K562 (cell line): ENCODE data around the gene CCT7. TPM values are rescaled to one million over a fixed set of nuclear protein-coding genes. Genes with fewer than 3 reads are reported as not detected.

Experiments used
- ATAC-seq: fragments of 200-7000 bp; cut with Tn5 transposase; 3 replicates; pipeline ENCODE4 v1.9.1; 2020; ENCODE audit warnings: moderate library complexity
- BruUV-seq: library from RNA; stranded (reverse); fragments of 400-500 nt; replicated peaks from 2 replicates; lab custom pipeline; 2021; lab: Mats Ljungman, UMichigan
- CTCF ChIA-PET: fragments of 300-600 bp; formaldehyde crosslinking; extraction: SDS; loops from one replicate; lab custom pipeline; 2021; ENCODE audit warnings: low intra/inter-chr PET ratio; lab: Yijun Ruan, JAX
- POLR2A ChIA-PET: fragments of 300-600, 350-650 bp; sonication (Branson Sonifier 250); formaldehyde crosslinking; extraction: SDS; loops from one replicate; lab custom pipeline; 2021; ENCODE audit warnings: antibody characterized with exemption, inconsistent platforms; lab: Yijun Ruan, JAX
- DNase-seq, 4 experiments: peaks; one replicate each; pipeline versions ENCODE4 v3.0.0 to v3.0.0-alpha.2; 2011 to 2018; ENCODE audit warnings: low spot score in 3 of 4, mixed read lengths in 3 of 4; ENCODE audit errors: extremely low read depth in 1 of 4
- FAIRE-seq: peaks from 2 replicates; lab custom pipeline; 2011; peaks lifted over from hg19 to GRCh38; lab: Jason Lieb, UNC
- H2AFZ ChIP-seq: 2 replicates; pipeline ENCODE4 v1.6.0; 2011; ENCODE audit warnings: low read depth, low read length, control low read depth, inconsistent platforms
- H3K27ac ChIP-seq: fragments of 200-600 bp; 3 replicates; pipeline ENCODE4 v1.8.0; 2011; ENCODE audit warnings: low read depth, mild to moderate bottlenecking, control low read depth, inconsistent platforms, low read length, moderate library complexity, mixed read lengths; ENCODE audit errors: extremely low read depth
- H3K27me3 ChIP-seq, 2 experiments: fragments of 300-600 bp in 1 of 2; 2 replicates in 1 of 2; 3 replicates in 1 of 2; pipeline versions ENCODE4 v1.6.0 to v1.8.0; 2011; ENCODE audit warnings: inconsistent platforms in 2 of 2, low read length in 2 of 2, mild to moderate bottlenecking in 1 of 2, mixed read lengths in 1 of 2, moderate library complexity in 1 of 2; ENCODE audit not compliant: control insufficient read depth in 2 of 2, insufficient read depth in 2 of 2
- H3K36me3 ChIP-seq: fragments of 300-600 bp; 3 replicates; pipeline ENCODE4 v1.8.0; 2011; ENCODE audit warnings: mild to moderate bottlenecking, low read length, inconsistent platforms; ENCODE audit not compliant: control insufficient read depth, insufficient read depth
- H3K4me1 ChIP-seq, 2 experiments: fragments of 200-600 bp in 1 of 2; replicated peaks in 1 of 2; 2 replicates in 1 of 2; 3 replicates in 1 of 2; pipeline versions ENCODE4 v1.5.1 to v1.8.0; 2011; ENCODE audit warnings: inconsistent platforms in 2 of 2, low read length in 2 of 2, mild to moderate bottlenecking in 1 of 2, mixed read lengths in 1 of 2, moderate library complexity in 1 of 2; ENCODE audit not compliant: control insufficient read depth in 2 of 2, insufficient read depth in 2 of 2
- H3K4me2 ChIP-seq: 2 replicates; pipeline ENCODE4 v1.6.1; 2011; ENCODE audit warnings: low read length, control low read depth, inconsistent platforms, mixed read lengths; ENCODE audit not compliant: insufficient read depth
- H3K4me3 ChIP-seq: fragments of 200-600 bp; sonication (generic), shearing (Covaris generic); 2 replicates; pipeline ENCODE4 v1.5.1; 2016; ENCODE audit warnings: control low read depth, inconsistent platforms
- H3K79me2 ChIP-seq: fragments of 200-600 bp; 3 replicates; pipeline ENCODE4 v1.8.0; 2011; ENCODE audit warnings: low read length, inconsistent platforms; ENCODE audit not compliant: control insufficient read depth, insufficient read depth
- H3K9ac ChIP-seq, 2 experiments: 2 replicates each; pipeline versions ENCODE4 v1.6.0 to v1.6.1; 2011; ENCODE audit warnings: low read depth in 2 of 2, low read length in 2 of 2, control low read depth in 1 of 2, inconsistent platforms in 1 of 2, mild to moderate bottlenecking in 1 of 2, mixed read lengths in 1 of 2; ENCODE audit not compliant: insufficient read depth in 1 of 2
- H3K9me1 ChIP-seq: one replicate; pipeline ENCODE4 v1.6.0; 2011; ENCODE audit warnings: inconsistent platforms, mild to moderate bottlenecking, low read length, moderate library complexity; ENCODE audit not compliant: control insufficient read depth, insufficient read depth
- H3K9me3 ChIP-seq: replicated peaks from 2 replicates; pipeline ENCODE4 v1.5.1; 2011; ENCODE audit warnings: low read depth, low read length, inconsistent platforms; ENCODE audit not compliant: control insufficient read depth, insufficient read depth
- H4K20me1 ChIP-seq: replicated peaks from 2 replicates; pipeline ENCODE4 v1.6.1; 2011; ENCODE audit warnings: low read length, inconsistent platforms, mixed read lengths; ENCODE audit not compliant: control insufficient read depth, insufficient read depth
- CBX1 ChIP-seq: sonication (generic); IDR thresholded peaks from 2 replicates; pipeline ENCODE4 v1.6.1; 2016; ENCODE audit warnings: antibody characterized with exemption, low read depth, mild to moderate bottlenecking
- CTBP1 ChIP-seq: fragments of 450-650 bp; IDR thresholded peaks from 2 replicates; pipeline ENCODE4 v1.6.1; 2016; ENCODE audit warnings: borderline replicate concordance
- CXXC5 ChIP-seq: fragments of 250-450 bp; sonication (Bioruptor Pico); IDR thresholded peaks from 2 replicates; pipeline ENCODE4 v1.8.0; 2022; ENCODE audit warnings: inconsistent platforms, mild to moderate bottlenecking, moderate library complexity
- HNRNPK ChIP-seq: fragments of 200-400 bp; formaldehyde crosslinking; IDR thresholded peaks from one replicate; pipeline ENCODE4 v1.6.1; 2018; ENCODE audit warnings: mild to moderate bottlenecking, low read depth, low read length; ENCODE audit not compliant: poor library complexity, severe bottlenecking
- ILF3 ChIP-seq: fragments of 450-650 bp; IDR thresholded peaks from 2 replicates; pipeline ENCODE4 v1.6.1; 2018; ENCODE audit warnings: antibody characterized with exemption, mild to moderate bottlenecking, moderate library complexity, borderline replicate concordance
- KDM2B ChIP-seq: fragments of 250-450 bp; sonication (Bioruptor Pico); IDR thresholded peaks from 2 replicates; pipeline ENCODE4 v1.8.0; 2021; ENCODE audit warnings: mild to moderate bottlenecking, moderate library complexity
- MNT ChIP-seq, 2 experiments: fragments of 450-650 bp; conservative IDR thresholded peaks; 2 replicates each; pipeline ENCODE4 v1.6.1; 2017; ENCODE audit warnings: mild to moderate bottlenecking in 2 of 2, moderate library complexity in 2 of 2
- MYC ChIP-seq, 2 experiments: fragments of 250-450 bp in 1 of 2; sonication (Bioruptor Pico) in 1 of 2; IDR thresholded peaks; 2 replicates each; pipeline versions ENCODE4 v1.5.1 to v1.6.1; 2012 to 2021; ENCODE audit warnings: low read depth in 2 of 2, borderline replicate concordance in 1 of 2, improper control_type of control experiment in 1 of 2, low read length in 1 of 2, mild to moderate bottlenecking in 1 of 2, moderate library complexity in 1 of 2
- NCOA4 ChIP-seq: fragments of 450-650 bp; IDR thresholded peaks from 2 replicates; pipeline ENCODE4 v1.6.1; 2018; ENCODE audit warnings: mild to moderate bottlenecking; ENCODE audit not compliant: partially characterized antibody
- SAFB ChIP-seq: fragments of 200-400 bp; formaldehyde crosslinking; IDR thresholded peaks from 2 replicates; pipeline ENCODE4 v1.6.1; 2017; ENCODE audit warnings: low read depth, low read length, borderline replicate concordance
- STAG1 ChIP-seq: sonication (generic); formaldehyde crosslinking; IDR thresholded peaks from 2 replicates; pipeline ENCODE4 v1.5.0; 2020; ENCODE audit warnings: missing genetic modification reagents, borderline replicate concordance
- TOE1 ChIP-seq, 2 experiments: fragments of 450-650 bp in 1 of 2; sonication (generic) in 1 of 2; formaldehyde crosslinking in 1 of 2; IDR thresholded peaks; 2 replicates each; pipeline versions ENCODE4 v1.7.1 to v1.8.0; 2016 to 2022; ENCODE audit warnings: borderline replicate concordance in 2 of 2, mild to moderate bottlenecking in 2 of 2, antibody characterized with exemption in 1 of 2, inconsistent platforms in 1 of 2, low read depth in 1 of 2, missing genetic modification reagents in 1 of 2, moderate library complexity in 1 of 2
- USF1 ChIP-seq: sonication (generic); formaldehyde crosslinking; IDR thresholded peaks from 2 replicates; pipeline ENCODE4 v1.9.0; 2022; ENCODE audit warnings: mild to moderate bottlenecking, missing genetic modification reagents
- USF2 ChIP-seq: sonication (generic); formaldehyde crosslinking; IDR thresholded peaks from 2 replicates; pipeline ENCODE4 v1.5.0; 2020; ENCODE audit warnings: missing genetic modification reagents
- WHSC1 ChIP-seq: IDR thresholded peaks from one replicate; pipeline ENCODE4 v1.6.1; 2012; ENCODE audit warnings: low read length, control low read depth, inconsistent platforms
- ZNF274 ChIP-seq: IDR thresholded peaks from 2 replicates; pipeline ENCODE4 v1.6.1; 2011; ENCODE audit warnings: low read depth, mild to moderate bottlenecking, low read length, moderate library complexity, borderline replicate concordance
- WGBS: fragments of 100-300 bp; shearing (Covaris generic); methylation state at CpG from one replicate; pipeline ENCODE4 v1.1.6; 2016; ENCODE audit warnings: low coverage, mixed read lengths; ENCODE audit not compliant: insufficient coverage; ENCODE audit errors: missing lambda C conversion rate; 5-methylcytosine and 5-hydroxymethylcytosine counted together
- in situ Hi-C: fragments of 300-500 bp; cut with MboI; formaldehyde crosslinking; loops from 4 replicates; pipeline ENCODE4 v1.15.0; 2018; ENCODE audit warnings: inconsistent platforms, mixed read lengths
- intact Hi-C: fragments of 100-400 bp; cut with micrococcal nuclease; formaldehyde crosslinking; loops from 2 replicates; pipeline ENCODE4 v1.14.2; 2022
- polyA plus RNA-seq, 8 experiments: library from polyadenylated mRNA; depleted of rRNA in 4 of 8; stranded (reverse) in 5 of 8; unstranded in 3 of 8; fragments of >200 nt; fragmentation: Nextera tagmentation in 2 of 8; fragmentation: Illumina TruSeq in 1 of 8; extraction: Ambion mirVana in 2 of 8; extraction: Trizol in 1 of 8; gene quantifications; 2 replicates each; pipeline versions ENCODE4 v1.2.1 to v1.2.3, GENCODE V29; 2011 to 2014; ENCODE audit warnings: inconsistent platforms in 1 of 8, missing spikeins in 1 of 8
- total RNA-seq, 7 experiments: library from RNA; depleted of rRNA in 6 of 7; stranded (reverse); fragments of >200 nt in 6 of 7; fragmentation: Illumina TruSeq in 2 of 7; extraction: Trizol in 2 of 7; gene quantifications; 2 replicates each; pipeline versions ENCODE4 v1.2.1 to v1.2.3, GENCODE V29; 2011 to 2021; ENCODE audit warnings: low replicate concordance in 1 of 7

CCT7 gene
- total and polyA plus RNA-seq, 9 of the 15 experiments (the other 6 are each of a cell fraction or from before 2014, with no cell fraction given): 326 to 856 (median 638) TPM

GRCh38 chr2:73260338-73260984 is 26.4 kb downstream of the CCT7 start:
- BruUV-seq: no TSS peak
- ChIA-PET POLR2A (interaction anchor here (0.6 to 0.9 kb wide), 3 partner anchors 10 to 238 kb away, joined by 3 to 6 read pairs (median 4); no protein-coding TSS in a partner anchor), CTCF (interaction anchor here (1.0 to 2.0 kb wide), 4 partner anchors 100 to 373 kb away, joined by 3 to 10 read pairs (median 5); partner anchors contain the start of gene SPR)
- Histone ChIP-seq H3K27ac (no peak overlapping the region), H4K20me1 (peaks cover 6% of the 10 kb centered on the region; the same call in 1 of the 2 replicates), H3K9me1 (no peaks in the 10 kb centered on the region), H3K4me1 (peaks cover 2 to 12% of the 10 kb centered on the region in 2 experiments; a peak in 2 of 5 replicates), H3K4me3 (no peak overlapping the region), H3K36me3 (no peaks in the 10 kb centered on the region), H3K9ac (peak overlapping the region in 1 of 2 experiments; percentile 82; a peak in 2 of 4 replicates), H3K79me2 (no peaks in the 10 kb centered on the region), H3K9me3 (no peaks in the 10 kb centered on the region), H3K4me2 (no peak overlapping the region), H2AFZ (peak overlapping the region; percentile 71), H3K27me3 (no peaks in the 10 kb centered on the region)
- intact Hi-C loops: loop anchor here (1.0 to 5.0 kb wide), 3 partner anchors 48 to 367 kb away; no protein-coding TSS in a partner anchor
- FAIRE-seq (peak; percentile 91), DNase-seq (peak; percentile 80 to 84 (median 80)), ATAC-seq (peak; percentile 94)
- WGBS: 15% methylated on average over 16 of the region's 17 CpGs
- in situ Hi-C loops: no loop called here
- TF ChIP-seq MYC (IDR thresholded peaks at IDR 0.05; ENCODE audit: low read depth, low read length) (peak; percentile 87), MYC (CRISPR knock-in tag; IDR thresholded peaks at IDR 0.05; ENCODE audit: borderline replicate concordance, low read depth) (no peak), CXXC5 (CRISPR knock-in tag) (no peak), STAG1 (peak; percentile 37; the same call in 1 of the 2 replicates), CTBP1 (peak; percentile 38; the same call in 1 of the 2 replicates), NCOA4 (no peak), WHSC1 (no peak), USF2 (CRISPR knock-in tag) (peak; percentile 63), CBX1 (no peak), ILF3 (no peak), SAFB (no peak), HNRNPK (no peak), KDM2B (CRISPR knock-in tag) (no peak), ZNF274 (no peak), MNT (conservative IDR thresholded peaks at IDR 0.05) (peak; percentile 30 to 71; a peak in 3 of 4 replicates), TOE1 (IDR thresholded peaks at IDR 0.05; ENCODE audit: borderline replicate concordance) (0 out of 2 replicates have a peak, but pooled peaks have one; percentile 17), TOE1 (CRISPR knock-in tag; IDR thresholded peaks at IDR 0.05; ENCODE audit: borderline replicate concordance, low read depth) (no peak), USF1 (peak; percentile 58)
